Loucy (cell line): ENCODE data around the gene TXNRD2.
"Not testable (repeated sequence)": the region's sequence is repeated elsewhere in the genome, so short reads cannot be mapped to it uniquely, and the experiment has no call there.

Source experiments
- EZH2phosphoT487 ChIP-seq: fragments of 200-600 bp; IDR thresholded peaks from 2 replicates; pipeline ENCODE4 v1.6.1; 2018; ENCODE audit warnings: antibody characterized with exemption, mild to moderate bottlenecking, moderate library complexity, borderline replicate concordance
- TF ChIP-seq, protein P1 (sequence below): fragments of 200-600 bp; sonication (generic); conservative IDR thresholded peaks from 2 replicates; pipeline ENCODE4 v1.5.1; 2014; ENCODE audit warnings: mild to moderate bottlenecking, antibody characterized with exemption, low read length

DNA sequence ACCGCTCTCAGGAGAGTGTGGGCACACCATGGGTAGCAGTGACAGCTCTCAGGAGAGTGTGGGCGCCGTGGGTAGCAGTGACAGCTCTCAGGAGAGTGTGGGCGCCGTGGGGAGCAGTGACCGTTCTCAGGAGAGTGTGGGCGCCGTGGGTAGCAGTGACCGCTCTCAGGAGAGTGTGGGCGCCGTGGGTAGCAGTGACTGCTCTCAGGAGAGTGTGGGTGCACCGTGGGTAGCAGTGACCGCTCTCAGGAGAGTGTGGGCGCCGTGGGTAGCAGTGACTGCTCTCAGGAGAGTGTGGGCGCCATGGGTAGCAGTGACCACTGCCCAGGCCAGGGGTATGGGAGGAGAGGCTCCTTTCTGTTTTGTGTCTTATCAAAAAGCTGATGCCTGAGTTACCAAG lies 33.7 kb downstream of the TXNRD2 start:
- TF ChIP-seq, protein P1, sequence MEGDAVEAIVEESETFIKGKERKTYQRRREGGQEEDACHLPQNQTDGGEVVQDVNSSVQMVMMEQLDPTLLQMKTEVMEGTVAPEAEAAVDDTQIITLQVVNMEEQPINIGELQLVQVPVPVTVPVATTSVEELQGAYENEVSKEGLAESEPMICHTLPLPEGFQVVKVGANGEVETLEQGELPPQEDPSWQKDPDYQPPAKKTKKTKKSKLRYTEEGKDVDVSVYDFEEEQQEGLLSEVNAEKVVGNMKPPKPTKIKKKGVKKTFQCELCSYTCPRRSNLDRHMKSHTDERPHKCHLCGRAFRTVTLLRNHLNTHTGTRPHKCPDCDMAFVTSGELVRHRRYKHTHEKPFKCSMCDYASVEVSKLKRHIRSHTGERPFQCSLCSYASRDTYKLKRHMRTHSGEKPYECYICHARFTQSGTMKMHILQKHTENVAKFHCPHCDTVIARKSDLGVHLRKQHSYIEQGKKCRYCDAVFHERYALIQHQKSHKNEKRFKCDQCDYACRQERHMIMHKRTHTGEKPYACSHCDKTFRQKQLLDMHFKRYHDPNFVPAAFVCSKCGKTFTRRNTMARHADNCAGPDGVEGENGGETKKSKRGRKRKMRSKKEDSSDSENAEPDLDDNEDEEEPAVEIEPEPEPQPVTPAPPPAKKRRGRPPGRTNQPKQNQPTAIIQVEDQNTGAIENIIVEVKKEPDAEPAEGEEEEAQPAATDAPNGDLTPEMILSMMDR = not testable (repeated sequence)
- TF ChIP-seq EZH2phosphoT487 = not testable (repeated sequence)
